Endothelial cell (in vitro differentiated cells): ENCODE measurements around the gene ERMN. TPM values are rescaled to one million over a fixed set of nuclear protein-coding genes. Genes with fewer than 3 reads are reported as not detected.

Experiments
- DNase-seq: peaks from one replicate; pipeline ENCODE4 v3.0.0; 2021; ENCODE audit warnings: low spot score
- H3K27ac Mint-ChIP-seq: one replicate; pipeline ENCODE4 v1.8.0; 2021; ENCODE audit warnings: mixed read lengths, inconsistent platforms; ENCODE audit not compliant: unreplicated experiment
- H3K27me3 Mint-ChIP-seq: one replicate; pipeline ENCODE4 v1.8.0; 2021; ENCODE audit warnings: mild to moderate bottlenecking, moderate library complexity, mixed read lengths, inconsistent platforms; ENCODE audit not compliant: unreplicated experiment
- H3K36me3 Mint-ChIP-seq: one replicate; pipeline ENCODE4 v1.8.0; 2021; ENCODE audit warnings: mild to moderate bottlenecking, low read depth, mixed read lengths, inconsistent platforms; ENCODE audit not compliant: unreplicated experiment
- H3K4me1 Mint-ChIP-seq: one replicate; pipeline ENCODE4 v1.8.0; 2021; ENCODE audit warnings: mild to moderate bottlenecking, mixed read lengths, inconsistent platforms; ENCODE audit not compliant: unreplicated experiment
- H3K4me3 Mint-ChIP-seq: one replicate; pipeline ENCODE4 v1.8.0; 2021; ENCODE audit warnings: mild to moderate bottlenecking, mixed read lengths, inconsistent platforms; ENCODE audit not compliant: unreplicated experiment
- H3K9me3 Mint-ChIP-seq: one replicate; pipeline ENCODE4 v1.8.0; 2021; ENCODE audit warnings: mixed read lengths, inconsistent platforms; ENCODE audit not compliant: unreplicated experiment
- total RNA-seq: library from RNA; stranded (reverse); fragmentation: NEBNext Ultra II Directional; extraction: Animal tissue kit (Norgen Biotek cat#: 25700); gene quantifications from one replicate; pipeline ENCODE4 v1.2.1, GENCODE V29; 2021; ENCODE audit not compliant: unreplicated experiment
- TF ChIP-seq, protein P1 (sequence below): fragments of 200-600 bp; sonication (generic); IDR thresholded peaks from one replicate; pipeline ENCODE4 v1.5.0; 2021; ENCODE audit warnings: antibody characterized with exemption; ENCODE audit not compliant: unreplicated experiment

ERMN gene
- total RNA-seq, 1 donor from 2014 or later: 0.36 TPM

DNA sequence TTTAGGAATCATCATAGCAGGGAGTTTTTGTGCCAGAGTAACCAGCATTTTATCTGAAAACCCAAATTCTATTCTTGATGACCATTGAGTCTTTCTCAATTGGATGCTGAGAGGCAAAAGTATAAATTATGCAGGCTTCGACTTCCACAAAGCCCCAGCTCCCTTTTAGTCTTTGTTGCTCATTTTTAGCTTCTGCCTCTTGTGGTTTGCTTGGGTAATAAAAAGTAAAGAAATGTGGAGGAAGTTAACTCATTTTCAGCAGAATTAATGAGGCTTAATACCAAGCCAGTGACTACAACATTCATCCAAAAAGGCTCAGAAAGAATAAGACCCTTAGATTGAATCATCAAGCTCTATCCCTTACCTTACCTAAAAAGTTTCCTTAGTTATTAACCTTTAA is 18.6 kb downstream of the ERMN start:
- peaks cover 4% of the 10 kb centered on the region for H3K4me1 Mint-ChIP-seq
- H3K27ac Mint-ChIP-seq: no peak overlapping the region
- no peaks in the 10 kb centered on the region for H3K36me3 Mint-ChIP-seq
- H3K9me3 Mint-ChIP-seq: no peaks in the 10 kb centered on the region
- H3K4me3 Mint-ChIP-seq: no peak overlapping the region
- TF ChIP-seq, protein P1, sequence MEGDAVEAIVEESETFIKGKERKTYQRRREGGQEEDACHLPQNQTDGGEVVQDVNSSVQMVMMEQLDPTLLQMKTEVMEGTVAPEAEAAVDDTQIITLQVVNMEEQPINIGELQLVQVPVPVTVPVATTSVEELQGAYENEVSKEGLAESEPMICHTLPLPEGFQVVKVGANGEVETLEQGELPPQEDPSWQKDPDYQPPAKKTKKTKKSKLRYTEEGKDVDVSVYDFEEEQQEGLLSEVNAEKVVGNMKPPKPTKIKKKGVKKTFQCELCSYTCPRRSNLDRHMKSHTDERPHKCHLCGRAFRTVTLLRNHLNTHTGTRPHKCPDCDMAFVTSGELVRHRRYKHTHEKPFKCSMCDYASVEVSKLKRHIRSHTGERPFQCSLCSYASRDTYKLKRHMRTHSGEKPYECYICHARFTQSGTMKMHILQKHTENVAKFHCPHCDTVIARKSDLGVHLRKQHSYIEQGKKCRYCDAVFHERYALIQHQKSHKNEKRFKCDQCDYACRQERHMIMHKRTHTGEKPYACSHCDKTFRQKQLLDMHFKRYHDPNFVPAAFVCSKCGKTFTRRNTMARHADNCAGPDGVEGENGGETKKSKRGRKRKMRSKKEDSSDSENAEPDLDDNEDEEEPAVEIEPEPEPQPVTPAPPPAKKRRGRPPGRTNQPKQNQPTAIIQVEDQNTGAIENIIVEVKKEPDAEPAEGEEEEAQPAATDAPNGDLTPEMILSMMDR: peak; percentile 32
- no peak for DNase-seq
- H3K27me3 Mint-ChIP-seq: no peaks in the 10 kb centered on the region

DNA sequence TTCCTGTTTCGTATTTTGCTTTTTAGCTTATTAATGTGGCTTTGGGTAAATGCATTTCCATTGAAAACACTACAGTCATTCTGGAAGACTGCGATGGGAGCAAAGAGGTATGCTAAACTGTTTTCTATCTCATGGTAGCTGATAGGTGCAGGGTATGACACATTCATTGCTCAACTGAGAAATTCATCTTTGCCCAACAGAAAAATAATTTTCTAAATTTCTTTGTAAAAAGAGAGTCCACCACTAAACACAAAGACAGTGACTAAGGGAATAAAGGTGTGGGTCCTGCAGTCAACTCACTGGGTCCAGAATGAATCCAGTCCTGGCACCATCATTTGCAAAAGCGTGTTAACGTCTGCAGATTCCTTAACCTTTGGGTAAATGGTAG is 19.9 kb downstream of the ERMN start:
- TF ChIP-seq, protein P1: no peak
- H3K27ac Mint-ChIP-seq: no peak overlapping the region
- H3K36me3 Mint-ChIP-seq: no peaks in the 10 kb centered on the region
- H3K4me3 Mint-ChIP-seq: no peak overlapping the region
- H3K27me3 Mint-ChIP-seq: no peaks in the 10 kb centered on the region
- peaks cover 14% of the 10 kb centered on the region for H3K4me1 Mint-ChIP-seq
- DNase-seq: no peak
- no peaks in the 10 kb centered on the region for H3K9me3 Mint-ChIP-seq

DNA sequence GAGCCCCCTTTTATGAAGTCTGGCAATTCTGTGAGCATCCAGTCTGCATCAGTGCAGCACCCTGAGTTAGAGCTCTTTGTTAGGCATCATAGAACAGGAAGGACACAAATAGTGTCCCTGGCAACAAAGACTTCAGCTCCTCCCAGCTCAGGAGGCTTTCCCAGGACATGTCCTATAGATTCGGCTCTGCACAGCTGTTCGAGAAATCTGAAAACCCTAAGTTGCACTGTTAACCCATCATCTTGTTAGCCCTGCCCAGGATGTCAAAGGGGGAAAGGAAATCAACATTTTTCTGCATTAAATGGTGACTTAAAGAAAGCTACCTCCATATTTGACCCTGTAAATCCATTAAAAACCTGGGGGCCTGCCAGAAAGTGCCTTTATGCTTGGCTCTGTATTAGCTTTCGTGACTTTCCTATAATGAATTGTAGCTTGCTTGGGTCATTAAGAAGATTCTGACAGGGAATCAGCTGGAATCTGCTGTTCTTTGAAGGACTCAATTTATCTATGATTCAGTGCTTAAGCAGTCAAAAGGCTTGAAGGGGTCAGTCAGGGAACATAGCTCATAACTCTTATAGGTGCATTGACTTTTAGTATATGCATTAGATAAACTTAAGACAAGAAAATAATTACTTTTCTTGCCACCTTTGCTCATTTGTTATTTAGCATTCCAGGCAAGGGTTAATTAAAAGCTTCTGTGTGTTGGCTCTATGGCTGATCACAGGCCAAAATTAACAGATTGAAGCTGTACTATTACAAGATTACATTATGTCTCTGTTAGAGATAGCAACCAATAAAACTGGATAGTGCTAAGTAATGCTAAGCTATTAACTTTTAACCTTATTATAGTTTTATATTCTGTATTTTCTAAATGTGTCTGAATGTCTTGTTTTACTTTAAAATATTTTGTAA is 20.6 kb downstream of the ERMN start:
- TF ChIP-seq, protein P1: no peak
- H3K4me1 Mint-ChIP-seq: peaks cover 14% of the 10 kb centered on the region
- peak overlapping the region; percentile 26 for H3K27ac Mint-ChIP-seq
- H3K36me3 Mint-ChIP-seq: no peaks in the 10 kb centered on the region
- no peak overlapping the region for H3K4me3 Mint-ChIP-seq
- peak; percentile 9 for DNase-seq
- H3K27me3 Mint-ChIP-seq: no peaks in the 10 kb centered on the region
- no peaks in the 10 kb centered on the region for H3K9me3 Mint-ChIP-seq

DNA sequence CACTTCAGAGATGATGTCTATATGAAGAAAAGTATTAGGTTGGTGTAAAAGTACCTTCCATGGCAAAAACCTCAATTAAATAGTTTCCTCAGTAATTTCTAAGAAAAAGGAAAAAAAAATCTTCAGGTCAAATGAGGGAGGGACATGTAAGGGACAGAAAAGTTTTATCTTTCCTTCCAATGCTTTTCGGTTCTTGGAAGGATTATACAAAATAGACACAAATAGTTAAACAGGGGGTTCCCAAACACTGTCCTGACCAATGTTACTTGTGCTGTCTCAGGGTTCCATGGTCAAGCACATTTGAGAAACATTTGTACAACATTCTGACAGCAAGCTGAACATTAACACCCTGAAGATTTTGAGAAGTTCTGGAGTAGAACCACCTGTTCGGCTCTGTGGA is 22.0 kb downstream of the ERMN start:
- no peak overlapping the region for H3K27ac Mint-ChIP-seq
- TF ChIP-seq, protein P1: no peak
- no peaks in the 10 kb centered on the region for H3K27me3 Mint-ChIP-seq
- no peaks in the 10 kb centered on the region for H3K36me3 Mint-ChIP-seq
- no peak for DNase-seq
- H3K4me3 Mint-ChIP-seq: no peak overlapping the region
- no peaks in the 10 kb centered on the region for H3K9me3 Mint-ChIP-seq
- peaks cover 11% of the 10 kb centered on the region for H3K4me1 Mint-ChIP-seq

DNA sequence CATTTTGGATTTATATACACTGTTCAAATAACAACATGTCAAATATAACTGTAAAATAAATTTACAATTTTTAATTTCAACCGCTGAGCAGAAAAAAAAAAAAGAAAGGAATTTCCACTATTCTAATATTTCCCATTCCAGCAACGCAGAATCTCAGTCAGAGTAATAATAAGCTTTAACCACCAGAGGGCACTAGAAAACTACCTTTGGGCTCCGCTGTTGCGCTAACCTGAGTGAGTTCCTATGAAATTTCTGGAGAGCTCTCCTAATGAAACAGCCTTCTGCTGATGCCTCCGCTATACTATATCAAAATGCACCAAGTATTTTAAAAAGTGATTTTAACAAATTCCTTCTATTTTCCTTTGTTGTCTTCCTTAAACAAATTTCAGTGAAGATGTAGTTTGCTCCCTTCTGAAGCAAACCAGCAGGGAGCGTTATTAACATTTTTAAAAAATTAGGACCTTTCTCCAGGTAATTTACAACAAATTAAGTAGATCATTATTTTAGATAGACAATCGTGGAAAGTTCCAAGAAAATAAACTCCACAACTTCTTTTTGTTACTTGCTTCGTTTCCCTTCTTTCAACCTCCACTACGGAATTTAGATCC is 23.0 kb downstream of the ERMN start:
- DNase-seq: peak; percentile 27
- no peak overlapping the region for H3K4me3 Mint-ChIP-seq
- no peak overlapping the region for H3K27ac Mint-ChIP-seq
- TF ChIP-seq, protein P1: peak; percentile 91
- H3K36me3 Mint-ChIP-seq: no peaks in the 10 kb centered on the region
- no peaks in the 10 kb centered on the region for H3K27me3 Mint-ChIP-seq
- H3K4me1 Mint-ChIP-seq: peaks cover 11% of the 10 kb centered on the region
- H3K9me3 Mint-ChIP-seq: no peaks in the 10 kb centered on the region
